Right lung (tissue), 5 donors: ENCODE results near the gene AAGAB. TPM values are rescaled to one million over a fixed set of nuclear protein-coding genes. Genes with fewer than 3 reads are reported as not detected.

Experiments used
- DNase-seq, 2 donors: peaks; one replicate each; pipeline ENCODE4 v3.0.0-alpha.2; 2013
- polyA plus RNA-seq, 5 donors: library from polyadenylated mRNA; unstranded; fragments of 120-200 nt; gene quantifications; one replicate each; pipeline versions ENCODE4 v1.2.1 to v1.2.3, GENCODE V29; 2013; ENCODE audit warnings: inconsistent platforms in 1 of 5, low replicate concordance in 1 of 5; ENCODE audit not compliant: insufficient read length in 5 of 5, insufficient read depth in 1 of 5

The AAGAB gene
- polyA plus RNA-seq, 5 donors = 26.9 to 35.1 (median 28.3) TPM

DNA sequence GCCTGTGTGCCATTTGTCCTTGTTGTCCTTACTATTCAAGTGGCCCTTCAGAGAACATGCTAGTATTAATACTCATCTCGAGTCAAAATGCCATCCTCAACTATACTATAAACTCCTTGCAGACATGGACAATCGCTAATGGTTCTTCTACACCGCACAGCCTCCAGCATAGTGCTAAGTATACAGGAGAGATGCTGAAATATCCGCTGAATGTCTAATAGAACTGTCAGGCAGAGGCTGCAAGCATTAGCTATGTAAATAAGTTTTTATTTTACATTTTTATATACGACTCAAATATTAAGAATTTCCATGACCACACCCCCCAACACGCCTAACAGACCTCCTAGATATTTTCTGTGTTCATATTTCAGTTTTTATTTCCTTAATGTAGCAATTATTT is 39.4 kb downstream of the AAGAB start:
- no peak for DNase-seq

DNA sequence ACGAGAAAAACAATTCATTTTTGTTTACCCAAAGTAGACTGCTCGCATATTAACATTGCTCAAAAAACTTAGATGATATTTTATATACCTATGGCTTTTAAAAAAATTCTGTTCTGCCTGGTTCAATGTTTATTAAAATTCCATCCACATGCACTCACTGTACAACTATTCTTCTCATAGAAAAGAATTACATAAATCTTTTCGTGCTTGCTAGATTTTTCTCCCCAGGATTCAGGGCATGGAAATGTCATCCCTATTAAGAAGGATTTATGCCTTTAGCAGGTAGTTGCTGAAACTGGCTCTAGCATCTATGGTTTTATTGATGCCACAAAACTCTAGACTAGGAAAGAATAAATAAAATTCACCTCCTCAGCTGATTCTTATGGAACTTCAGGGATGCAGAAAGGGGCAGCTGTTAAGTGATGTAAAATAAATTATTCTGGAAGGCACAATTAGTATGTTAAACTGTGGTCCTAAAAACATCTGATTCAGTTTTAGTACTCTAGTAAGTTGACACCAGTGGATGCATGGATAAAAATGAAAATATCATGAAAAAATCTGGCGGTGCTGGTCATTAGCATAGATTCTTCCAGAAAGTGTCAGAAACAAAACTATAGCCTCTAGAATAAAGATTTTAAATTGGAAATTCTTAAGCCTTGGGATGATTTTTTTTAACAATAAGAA is 41.6 kb downstream of the AAGAB start:
- no peak for DNase-seq

DNA sequence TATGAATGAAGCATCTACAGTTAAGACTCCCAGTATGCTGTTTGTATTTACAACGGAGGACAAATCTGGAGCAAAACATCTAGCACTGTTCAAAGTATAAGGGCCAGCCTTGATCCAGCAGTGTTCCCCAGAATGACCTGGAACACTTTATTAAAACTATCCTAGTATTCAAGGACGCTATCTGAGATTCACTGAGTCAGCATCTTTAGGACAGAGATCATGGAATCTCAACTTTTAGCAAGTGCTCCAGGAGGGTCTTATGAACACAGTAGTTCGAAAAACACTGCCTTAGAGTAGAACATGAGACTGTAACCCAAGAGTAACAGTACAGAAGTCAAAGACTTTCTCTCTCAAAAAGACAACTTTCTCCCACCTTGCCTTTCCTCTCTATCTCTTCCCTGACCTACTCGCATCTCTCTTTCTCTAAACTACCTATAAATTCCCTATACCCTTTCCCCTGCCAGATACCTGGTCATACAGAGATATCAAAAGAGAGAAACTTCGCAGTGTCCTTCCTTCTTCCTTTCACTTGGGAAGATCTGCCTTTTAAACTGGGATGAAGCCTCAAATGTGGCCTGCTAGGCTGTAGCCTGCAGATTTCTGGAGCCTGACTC is 43.8 kb downstream of the AAGAB start:
- DNase-seq = no peak

DNA sequence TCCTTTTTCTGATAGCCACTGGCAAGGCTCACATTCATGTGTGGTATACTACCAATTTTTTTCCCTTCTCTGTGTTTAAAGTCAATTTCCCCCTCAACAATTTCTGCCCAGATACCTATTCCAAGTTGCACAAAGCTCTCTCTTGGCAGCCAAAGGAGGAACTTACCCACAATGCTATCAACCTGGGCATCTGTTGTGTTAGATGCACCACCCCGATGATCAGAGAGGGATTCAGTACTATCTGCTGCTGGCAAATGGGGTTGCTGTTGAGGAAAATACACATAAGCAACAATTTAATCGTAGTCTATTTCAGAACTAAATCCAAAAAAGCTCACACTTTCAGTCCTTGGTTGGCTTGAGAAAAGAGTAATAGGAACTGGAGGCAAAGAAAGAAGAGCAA is 46.1 kb downstream of the AAGAB start:
- DNase-seq = no peak

DNA sequence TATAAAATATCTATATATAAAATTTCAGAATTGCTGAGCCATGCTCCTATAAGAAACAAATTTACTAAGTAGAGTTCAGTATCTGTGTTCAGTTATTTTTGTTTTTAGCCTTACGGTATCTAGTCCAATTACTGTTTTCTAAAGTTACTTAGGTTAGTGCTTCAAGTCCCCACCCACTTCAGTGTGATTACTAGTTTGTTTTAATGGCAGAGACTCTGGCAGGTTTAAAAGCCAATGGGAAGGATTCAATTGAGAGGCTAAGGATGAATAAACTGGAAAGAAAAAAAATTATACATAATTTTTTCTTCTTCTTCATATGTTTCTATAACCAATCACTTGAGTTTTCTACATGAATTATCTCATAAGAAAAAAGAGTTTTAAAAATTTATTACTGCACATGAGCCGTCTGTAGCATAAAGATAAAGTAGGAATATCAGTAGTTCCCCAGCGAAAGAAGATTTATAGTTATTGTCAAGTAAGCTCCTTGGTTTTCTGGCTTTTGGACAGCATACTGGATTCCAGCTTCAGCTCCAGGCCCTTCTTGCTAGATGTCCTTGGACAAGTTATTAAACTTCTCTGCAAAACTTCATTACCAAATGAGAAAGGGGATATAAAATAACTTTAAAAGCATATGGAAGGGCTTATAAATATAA is 46.8 kb downstream of the AAGAB start:
- DNase-seq = no peak

DNA sequence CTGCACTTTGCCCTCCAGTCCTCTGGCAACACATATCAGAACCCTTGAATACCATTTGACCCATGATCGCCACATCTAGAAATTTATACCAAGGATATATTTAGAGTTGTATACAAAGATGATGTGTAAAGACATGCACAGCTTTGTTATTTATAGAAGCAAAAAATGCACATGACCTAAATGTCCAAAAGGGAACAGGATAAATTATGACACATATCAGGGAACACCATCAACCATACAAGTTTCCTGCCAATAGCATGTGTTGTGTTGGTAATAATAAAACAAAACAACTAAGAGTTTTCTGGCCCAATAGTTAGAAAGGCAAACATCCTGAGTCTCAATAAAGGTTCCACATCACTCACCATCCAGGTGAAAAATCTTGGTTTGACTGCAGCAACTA is 51.5 kb downstream of the AAGAB start:
- DNase-seq = no peak

DNA sequence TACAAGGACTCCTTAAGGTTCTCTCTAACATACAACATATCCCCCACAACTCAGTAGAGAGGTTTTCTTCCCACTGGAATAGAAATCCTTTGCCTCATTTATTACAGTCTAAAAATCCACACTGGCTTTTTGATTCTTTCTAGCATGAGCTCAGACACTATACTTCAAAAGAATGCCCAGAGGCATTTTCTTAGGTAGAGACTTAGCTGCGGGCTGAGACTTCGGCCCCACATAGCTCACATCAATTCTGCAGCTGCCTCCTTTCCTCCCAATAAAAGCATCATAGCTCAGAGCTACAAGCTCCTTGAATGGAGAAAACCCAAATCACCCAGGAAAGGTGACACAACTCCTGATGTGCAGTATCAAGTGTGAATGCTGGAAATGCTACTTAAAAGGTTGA is 52.4 kb downstream of the AAGAB start:
- DNase-seq = no peak

DNA sequence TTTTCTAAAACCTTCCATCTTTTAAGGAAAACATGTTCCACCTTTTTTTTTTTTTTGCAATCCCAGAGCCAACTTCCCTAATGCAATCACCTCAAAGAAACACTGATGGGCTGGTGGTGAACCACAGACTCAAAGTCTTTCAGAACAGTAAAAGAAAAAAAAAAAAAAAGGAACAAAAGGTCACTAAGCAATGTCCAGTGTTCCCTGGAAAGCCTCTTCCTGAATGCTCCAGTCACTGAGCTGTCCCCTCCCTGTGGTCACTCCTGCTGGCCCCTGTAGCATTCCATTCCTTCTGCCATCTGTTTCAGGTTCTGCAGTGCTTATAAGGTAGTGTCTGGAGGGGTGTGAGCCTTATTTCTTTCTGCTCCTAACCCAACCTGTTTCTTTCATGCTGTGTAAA is 53.3 kb downstream of the AAGAB start:
- no peak for DNase-seq

DNA sequence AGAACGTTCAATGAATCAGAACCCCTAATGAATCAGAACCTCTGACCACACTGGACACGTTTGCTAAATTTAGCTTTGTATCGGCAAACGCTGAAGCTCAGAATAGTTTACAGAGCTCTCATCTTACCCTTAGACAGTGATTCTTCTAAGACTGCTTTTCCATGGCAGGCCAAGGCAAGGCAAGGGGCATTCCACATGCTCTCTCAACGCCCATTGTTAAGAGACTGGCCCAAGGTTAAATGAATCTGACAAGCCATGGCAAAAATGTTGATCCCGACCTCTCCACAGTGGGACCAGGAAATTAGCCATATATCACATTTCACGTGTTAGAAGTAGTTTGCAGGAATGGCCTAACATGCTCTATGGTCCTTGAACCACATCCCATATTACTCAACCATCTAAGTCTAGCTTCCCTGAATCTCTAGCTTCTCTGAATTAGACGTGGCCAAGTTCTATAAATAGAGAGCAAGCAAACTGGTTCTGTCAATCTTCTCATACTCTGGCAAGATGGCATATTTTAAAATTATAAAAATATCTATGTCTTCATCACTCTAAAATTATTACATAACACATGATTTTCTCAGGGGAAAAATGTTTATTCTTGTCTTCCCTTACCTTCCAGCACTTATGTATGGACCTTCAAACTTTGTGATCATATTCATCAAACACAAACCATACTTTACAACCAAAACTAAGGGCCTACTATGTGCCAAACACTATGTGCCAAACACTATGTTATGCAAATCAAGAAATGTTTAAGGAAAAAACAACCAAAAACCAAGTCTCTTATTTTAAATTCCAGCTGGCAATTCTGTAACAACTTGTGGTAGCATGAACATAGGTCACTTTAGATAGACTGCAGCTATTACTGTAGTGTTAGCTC is 54.3 kb downstream of the AAGAB start:
- no peak for DNase-seq

DNA sequence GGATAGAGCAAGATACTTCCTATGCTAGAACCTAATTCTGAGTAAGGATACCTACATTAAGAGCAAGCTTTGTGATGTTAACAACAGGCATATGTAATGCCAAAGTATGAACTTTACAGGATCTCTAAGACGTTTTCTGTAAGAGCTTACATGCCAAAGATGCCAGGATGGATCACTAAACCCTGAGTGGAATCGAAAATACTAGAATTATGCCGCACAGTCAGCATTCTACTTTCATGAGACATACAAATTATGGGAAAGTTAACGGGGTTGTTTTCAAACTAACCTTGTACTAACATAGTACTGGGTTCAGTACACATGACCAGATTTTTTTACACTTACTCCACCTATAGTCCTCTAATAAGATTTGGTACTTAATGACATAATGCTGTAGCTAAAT is 55.1 kb downstream of the AAGAB start:
- DNase-seq = no peak

DNA sequence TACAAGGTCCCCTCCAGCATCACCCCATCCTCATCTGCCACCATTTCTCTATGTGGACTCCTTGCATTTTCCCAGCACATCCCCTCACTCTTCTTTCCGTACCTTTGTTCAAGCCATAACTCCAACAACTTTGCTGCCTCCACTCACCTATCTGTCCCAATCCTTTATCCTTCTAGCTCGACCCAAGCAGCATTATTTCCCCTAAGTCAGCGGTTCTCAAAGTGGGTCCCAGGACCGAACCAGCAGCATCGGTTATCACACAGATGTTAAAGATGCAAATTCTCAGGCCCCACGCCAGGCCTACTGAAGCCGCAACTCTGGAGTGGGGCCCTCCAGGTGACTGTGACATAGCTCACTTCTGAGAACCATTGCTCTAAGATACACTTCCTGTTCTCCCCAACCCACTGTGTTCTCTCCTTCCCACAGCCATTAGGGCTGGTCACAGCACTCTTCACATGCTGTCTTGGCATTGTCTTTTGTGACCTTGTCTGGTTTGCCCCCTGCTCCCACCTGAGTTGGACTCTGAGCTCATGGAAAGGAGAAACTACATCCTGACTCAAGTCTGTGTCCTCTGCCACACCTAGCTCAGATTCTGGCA is 56.2 kb downstream of the AAGAB start:
- DNase-seq = no peak

DNA sequence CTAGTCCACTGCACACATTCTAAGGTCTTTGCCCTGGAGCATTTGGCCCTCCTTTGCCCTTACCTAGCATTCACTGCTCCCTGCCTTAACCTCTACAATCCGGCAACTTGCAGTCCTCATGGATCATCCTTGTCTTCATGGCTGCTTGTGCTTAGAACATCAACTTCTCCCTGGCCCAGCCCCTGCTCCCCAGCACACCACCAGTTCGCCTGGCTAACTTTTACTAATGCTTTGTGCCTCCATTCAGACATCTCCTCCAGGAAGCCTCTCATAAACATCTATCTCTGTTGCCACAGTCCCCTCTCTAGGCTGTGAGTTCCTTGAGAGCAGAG is 57.1 kb downstream of the AAGAB start:
- DNase-seq = no peak

DNA sequence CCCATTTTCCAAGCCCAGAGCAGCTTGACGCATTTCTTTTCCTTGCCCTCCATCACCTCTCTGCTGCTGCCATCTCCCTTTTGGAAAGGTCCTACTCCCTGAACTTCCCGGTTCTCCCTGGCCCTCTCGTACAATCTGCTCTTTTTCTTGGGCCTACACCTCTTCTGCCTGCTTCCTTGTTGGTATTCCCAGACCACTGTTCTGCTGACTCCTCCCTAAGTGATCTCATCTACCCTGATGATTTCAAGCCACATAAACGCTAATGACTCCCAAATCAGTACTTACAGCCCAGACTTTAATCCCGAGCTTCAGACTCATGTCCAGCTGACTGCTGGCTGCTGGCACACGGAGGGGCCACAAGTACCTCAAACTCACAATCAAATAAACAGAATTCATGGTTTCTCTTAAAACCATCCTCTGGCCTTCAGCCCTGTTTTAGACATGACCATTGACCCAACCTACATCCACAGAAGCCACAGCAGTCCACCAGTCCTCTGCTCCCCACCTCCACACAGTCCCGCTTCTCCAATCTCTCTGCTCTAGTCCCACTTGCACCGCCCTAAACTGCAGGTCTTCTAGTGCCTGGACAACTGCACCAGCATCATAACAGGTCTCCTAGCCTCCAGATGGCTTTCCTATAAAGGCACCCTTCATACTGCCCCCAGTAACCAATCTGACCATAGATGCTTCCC is 57.6 kb downstream of the AAGAB start:
- DNase-seq = no peak

DNA sequence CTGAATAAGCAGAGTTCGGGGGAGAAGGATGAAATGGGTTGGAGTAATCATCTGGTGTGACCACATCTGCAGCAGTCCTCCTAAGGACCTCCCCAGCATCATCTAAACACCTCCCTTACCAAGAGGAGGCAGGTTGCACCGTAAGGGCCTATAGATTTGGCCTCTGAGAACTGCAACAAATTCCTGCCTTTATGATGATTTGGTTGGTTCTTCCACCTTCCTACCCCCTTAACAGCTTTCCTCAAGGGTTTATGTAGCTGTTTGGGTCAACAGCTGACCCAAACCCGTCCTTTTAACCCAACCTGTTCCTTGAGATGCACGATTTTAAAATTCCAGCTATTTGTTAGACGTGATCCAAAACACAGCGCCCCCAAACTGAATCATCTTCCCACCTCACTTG is 58.2 kb downstream of the AAGAB start:
- DNase-seq = no peak

DNA sequence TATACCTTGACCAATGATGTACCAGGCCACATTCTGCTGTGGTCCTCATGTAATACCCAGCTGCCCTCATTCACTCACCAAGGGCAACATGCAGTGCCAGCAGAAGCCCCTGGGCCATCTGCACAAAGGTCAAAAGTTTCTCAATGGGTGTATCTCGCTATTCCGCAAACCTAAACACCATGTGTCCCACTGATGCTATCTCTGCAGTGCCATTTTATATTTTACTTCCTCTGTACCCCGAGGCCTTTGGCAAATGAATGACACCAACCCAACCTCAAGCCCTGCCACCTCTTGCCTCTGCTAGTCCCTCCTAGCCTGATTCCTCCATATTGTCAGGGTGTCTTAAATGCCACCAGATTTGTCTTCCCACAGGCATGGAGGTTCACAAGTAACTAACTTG is 59.2 kb downstream of the AAGAB start:
- DNase-seq = no peak

DNA sequence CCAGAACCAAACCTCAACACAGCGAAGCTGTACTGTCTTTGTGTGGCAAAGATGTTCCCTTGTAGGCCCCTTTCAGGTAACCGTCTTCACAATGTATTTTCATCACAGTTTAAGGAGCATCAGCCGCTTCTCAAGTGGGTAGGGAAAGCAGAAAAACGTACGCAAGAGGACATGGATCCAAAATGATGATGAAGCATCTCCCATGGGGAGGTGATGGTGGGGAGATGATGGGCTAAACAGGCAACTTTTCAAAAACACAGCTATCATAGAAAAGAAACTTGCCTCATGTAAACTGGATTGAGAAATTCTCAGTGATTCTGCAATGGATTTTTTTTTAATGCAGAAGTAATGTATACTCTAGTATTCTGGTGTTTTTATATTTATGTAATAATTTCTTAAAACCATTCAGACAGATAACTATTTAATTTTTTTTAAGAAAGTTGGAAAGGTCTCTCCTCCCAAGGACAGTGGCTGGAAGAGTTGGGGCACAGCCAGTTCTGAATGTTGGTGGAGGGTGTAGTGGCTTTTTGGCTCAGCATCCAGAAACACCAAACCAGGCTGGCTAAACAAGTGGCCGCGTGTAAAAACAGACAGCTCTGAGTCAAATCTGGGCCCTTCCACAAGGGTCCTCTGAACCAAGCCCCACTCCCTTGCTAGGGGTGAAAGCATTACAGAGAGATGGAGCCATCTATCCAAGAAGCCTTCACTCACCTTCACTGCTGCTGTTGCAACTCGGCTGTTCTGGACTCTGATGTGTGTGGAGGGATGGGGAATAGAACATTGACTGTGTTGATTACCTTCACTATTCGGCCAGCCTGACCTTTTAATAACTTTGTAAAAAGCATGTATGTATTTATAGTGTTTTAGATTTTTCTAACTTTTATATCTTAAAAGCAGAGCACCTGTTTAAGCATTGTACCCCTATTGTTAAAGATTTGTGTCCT is 60.0 kb downstream of the AAGAB start:
- no peak for DNase-seq

DNA sequence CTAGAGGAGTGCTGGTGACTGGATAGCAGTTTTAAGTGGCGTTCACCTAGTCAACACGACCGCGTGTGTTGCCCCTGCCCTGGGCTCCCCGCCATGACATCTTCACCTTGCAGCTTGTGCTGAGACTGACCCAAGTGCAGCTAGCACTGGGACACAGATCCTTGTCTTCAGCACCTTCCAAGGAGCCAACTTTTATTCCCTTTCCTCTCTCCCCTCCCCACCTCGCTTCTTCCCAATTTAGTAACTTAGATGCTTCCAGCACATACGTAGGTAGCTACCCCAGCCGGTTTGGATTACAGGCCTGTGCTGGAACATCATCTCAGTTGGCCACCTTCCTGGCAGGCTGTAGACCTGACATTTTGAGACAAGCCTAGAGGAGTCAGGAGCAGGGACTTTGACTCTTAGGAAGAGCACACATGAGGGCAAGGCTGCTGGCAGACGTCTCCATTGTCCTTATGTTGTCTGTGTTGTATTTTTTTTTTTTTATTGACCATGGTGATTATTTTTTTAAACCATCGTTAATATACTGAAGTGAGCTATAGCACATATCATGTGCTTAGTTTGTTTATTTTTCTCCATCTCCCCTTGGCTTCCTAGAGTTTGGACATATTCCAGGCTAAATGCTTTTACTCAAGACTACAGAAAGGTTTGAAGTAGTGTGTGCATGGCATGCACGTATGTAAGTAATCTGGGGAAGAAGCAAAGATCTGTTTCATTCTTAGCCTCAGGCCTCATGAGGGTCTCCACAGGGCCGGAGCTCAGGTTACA is 61.1 kb downstream of the AAGAB start:
- DNase-seq = no peak

DNA sequence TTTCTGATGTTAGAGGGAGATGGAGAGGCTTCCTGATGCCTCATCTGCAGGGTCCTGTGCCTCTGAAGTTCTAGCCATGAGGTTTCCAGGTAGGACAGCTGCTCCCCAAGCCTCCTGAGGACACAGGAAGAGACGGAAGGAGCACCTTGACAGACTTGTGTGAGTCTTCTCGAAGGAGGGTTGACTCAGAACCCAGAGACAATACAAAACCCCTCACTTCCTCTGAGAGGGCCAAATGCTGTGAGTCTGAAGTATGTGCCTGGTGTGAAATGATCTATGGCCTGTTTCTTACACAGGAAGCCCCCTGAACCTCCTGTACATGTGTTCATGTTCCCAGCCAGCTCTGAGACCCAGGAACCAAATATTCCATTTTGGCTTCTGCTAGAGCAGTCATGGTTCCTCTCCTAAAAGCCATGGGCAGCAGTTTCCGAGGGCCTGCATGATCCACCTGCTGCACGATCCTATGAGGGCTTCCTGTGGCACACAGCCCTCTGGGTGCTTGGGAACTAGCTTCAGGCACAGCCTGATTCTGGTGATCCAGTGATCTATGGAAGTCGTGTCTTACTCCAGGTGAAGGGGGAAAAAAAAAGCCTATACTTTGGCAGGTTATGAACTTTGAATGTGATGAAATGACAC is 62.2 kb downstream of the AAGAB start:
- DNase-seq = no peak

DNA sequence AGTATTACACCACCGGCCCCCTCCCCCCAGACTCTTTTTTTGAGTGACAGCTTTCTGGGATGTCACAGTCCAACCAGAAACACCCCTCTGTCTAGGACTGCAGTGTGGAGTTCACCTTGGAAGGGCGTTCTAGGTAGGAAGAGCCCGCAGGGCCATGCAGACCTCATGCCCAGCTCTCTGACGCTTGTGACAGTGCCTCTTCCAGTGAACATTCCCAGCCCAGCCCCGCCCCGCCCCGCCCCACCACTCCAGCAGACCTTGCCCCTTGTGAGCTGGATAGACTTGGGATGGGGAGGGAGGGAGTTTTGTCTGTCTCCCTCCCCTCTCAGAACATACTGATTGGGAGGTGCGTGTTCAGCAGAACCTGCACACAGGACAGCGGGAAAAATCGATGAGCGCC is 63.6 kb downstream of the AAGAB start:
- DNase-seq = no peak
